ENCODE data around the gene RTKN2.

The RTKN2 gene

GRCh38 chr10:62177111-62177510 is 91.5 kb downstream of the RTKN2 start:
- no peak for DNase-seq (ENCODE audit: low read depth in 1 of 2, low spot score in 1 of 2)
- H3K27ac ChIP-seq (replicated peaks), result no peak overlapping the region
- no peak for TF ChIP-seq CTCF (IDR thresholded peaks at IDR 0.05; ENCODE audit: insufficient read depth, low read length)
- no peak for TF ChIP-seq POLR2AphosphoS5 (IDR thresholded peaks at IDR 0.05; ENCODE audit: low read depth)
- TF ChIP-seq REST (IDR thresholded peaks at IDR 0.05; ENCODE audit: insufficient replicate concordance, low read depth), result no peak
- TF ChIP-seq GABPA (IDR thresholded peaks at IDR 0.05; ENCODE audit: low read depth), result no peak
- no peak for TF ChIP-seq SPI1 (IDR thresholded peaks at IDR 0.05; ENCODE audit: borderline replicate concordance, low read depth)
- no peaks in the 10 kb centered on the region for H3K27me3 ChIP-seq (ENCODE audit: insufficient read depth, poor library complexity, severe bottlenecking)
- no peak overlapping the region for H3K4me3 ChIP-seq (replicated peaks; ENCODE audit: insufficient read depth, low read length)

DNA sequence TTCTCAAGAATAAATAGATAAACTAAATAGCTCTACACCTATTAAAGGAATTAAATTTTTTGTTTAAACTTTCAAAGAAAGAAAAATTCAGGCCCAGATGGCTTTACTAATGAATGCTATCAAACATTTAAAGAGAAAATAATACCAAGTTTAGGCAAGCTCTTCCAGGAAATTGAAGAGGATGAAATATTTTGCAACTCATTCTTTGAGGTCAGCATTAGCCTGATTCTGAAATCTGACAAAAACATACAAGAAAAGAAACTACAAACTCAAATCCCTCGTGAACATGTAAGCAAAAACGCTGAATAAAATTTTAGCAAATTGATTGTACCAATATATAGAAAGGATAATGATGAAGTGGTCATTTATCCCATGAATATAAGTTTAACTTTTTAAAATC is 93.4 kb downstream of the RTKN2 start:
- TF ChIP-seq SPI1 (IDR thresholded peaks at IDR 0.05; ENCODE audit: borderline replicate concordance, low read depth), result no peak
- TF ChIP-seq POLR2AphosphoS5 (IDR thresholded peaks at IDR 0.05; ENCODE audit: low read depth), result no peak
- no peak for TF ChIP-seq CTCF (IDR thresholded peaks at IDR 0.05; ENCODE audit: insufficient read depth, low read length)
- TF ChIP-seq GABPA (IDR thresholded peaks at IDR 0.05; ENCODE audit: low read depth), result no peak
- TF ChIP-seq REST (IDR thresholded peaks at IDR 0.05; ENCODE audit: insufficient replicate concordance, low read depth), result no peak
- Histone ChIP-seq H3K27ac (replicated peaks) (no peak overlapping the region), H3K27me3 (ENCODE audit: insufficient read depth, poor library complexity, severe bottlenecking) (no peaks in the 10 kb centered on the region), H3K4me3 (replicated peaks; ENCODE audit: insufficient read depth, low read length) (no peak overlapping the region)
- DNase-seq (ENCODE audit: low read depth in 1 of 2, low spot score in 1 of 2), result no peak

GRCh38 chr10:62172465-62172864 is 96.2 kb downstream of the RTKN2 start:
- TF ChIP-seq SPI1 (IDR thresholded peaks at IDR 0.05; ENCODE audit: borderline replicate concordance, low read depth) (no peak), GABPA (IDR thresholded peaks at IDR 0.05; ENCODE audit: low read depth) (no peak), POLR2AphosphoS5 (IDR thresholded peaks at IDR 0.05; ENCODE audit: low read depth) (no peak), CTCF (IDR thresholded peaks at IDR 0.05; ENCODE audit: insufficient read depth, low read length) (no peak), REST (IDR thresholded peaks at IDR 0.05; ENCODE audit: insufficient replicate concordance, low read depth) (no peak)
- Histone ChIP-seq H3K27me3 (ENCODE audit: insufficient read depth, poor library complexity, severe bottlenecking) (no peaks in the 10 kb centered on the region), H3K27ac (replicated peaks) (no peak overlapping the region), H3K4me3 (replicated peaks; ENCODE audit: insufficient read depth, low read length) (no peak overlapping the region)
- no peak for DNase-seq (ENCODE audit: low read depth in 1 of 2, low spot score in 1 of 2)

Data from HL-60 (cell line).